K562 (cell line): ENCODE data around the gene CD46. TPM values are rescaled to one million over a fixed set of nuclear protein-coding genes. Genes with fewer than 3 reads are reported as not detected.

Experiments
- CBX2 ChIP-seq: fragments of 200-600 bp; sonication (generic); IDR thresholded peaks from one replicate; pipeline ENCODE4 v1.6.1; 2012; ENCODE audit warnings: mild to moderate bottlenecking, low read length, inconsistent platforms; ENCODE audit not compliant: insufficient read depth, poor library complexity, severe bottlenecking
- DNMT1 ChIP-seq: fragments of 450-650 bp; IDR thresholded peaks from 2 replicates; pipeline ENCODE4 v1.6.1; 2016; ENCODE audit warnings: antibody characterized with exemption, mild to moderate bottlenecking
- EGR1 ChIP-seq: fragments of 450-650 bp; conservative IDR thresholded peaks from 2 replicates; pipeline ENCODE4 v1.6.1; 2017; ENCODE audit warnings: mild to moderate bottlenecking
- FOXK2 ChIP-seq, 2 experiments: fragments of 450-650 bp; IDR thresholded peaks in 1 of 2; conservative IDR thresholded peaks in 1 of 2; 2 replicates each; pipeline ENCODE4 v1.6.1; 2016; ENCODE audit warnings: low read depth in 2 of 2, mild to moderate bottlenecking in 1 of 2
- GATAD2A ChIP-seq: fragments of 450-650 bp; IDR thresholded peaks from 2 replicates; pipeline ENCODE4 v1.6.1; 2017
- HCFC1 ChIP-seq: IDR thresholded peaks from 2 replicates; pipeline ENCODE4 v1.6.1; 2012; ENCODE audit warnings: low read depth, low read length, improper control_type of control experiment
- HDAC3 ChIP-seq: fragments of 450-650 bp; IDR thresholded peaks from 2 replicates; pipeline ENCODE4 v1.6.1; 2018; ENCODE audit warnings: borderline replicate concordance, mild to moderate bottlenecking, moderate library complexity; ENCODE audit not compliant: partially characterized antibody
- NCOR1 ChIP-seq: fragments of 450-650 bp; IDR thresholded peaks from 2 replicates; pipeline ENCODE4 v1.6.1; 2016; ENCODE audit warnings: mild to moderate bottlenecking, moderate library complexity
- OTX1 ChIP-seq: fragments of 450-650 bp; formaldehyde crosslinking; IDR thresholded peaks from 2 replicates; pipeline ENCODE4 v1.4.0; 2022; ENCODE audit warnings: mild to moderate bottlenecking
- TAL1 ChIP-seq: fragments of 450-650 bp; IDR thresholded peaks from 2 replicates; pipeline ENCODE4 v1.6.1; 2016; ENCODE audit warnings: mild to moderate bottlenecking
- ZKSCAN1 ChIP-seq: fragments of 150-350 bp; IDR thresholded peaks from 2 replicates; pipeline ENCODE4 v1.6.1; 2016; ENCODE audit warnings: low read depth, low read length
- ZNF165 ChIP-seq: fragments of 250-450 bp; sonication (Bioruptor Pico); IDR thresholded peaks from 2 replicates; pipeline ENCODE4 v1.4.0; 2020; ENCODE audit warnings: borderline replicate concordance
- ZNF695 ChIP-seq: fragments of 450-650 bp; formaldehyde crosslinking; IDR thresholded peaks from 2 replicates; pipeline ENCODE4 v1.4.0; 2020; ENCODE audit warnings: mild to moderate bottlenecking, moderate library complexity
- polyA plus RNA-seq, 8 experiments: library from polyadenylated mRNA; depleted of rRNA in 4 of 8; stranded (reverse) in 5 of 8; unstranded in 3 of 8; fragments of >200 nt; fragmentation: Nextera tagmentation in 2 of 8; fragmentation: Illumina TruSeq in 1 of 8; extraction: Ambion mirVana in 2 of 8; extraction: Trizol in 1 of 8; gene quantifications; 2 replicates each; pipeline versions ENCODE4 v1.2.1 to v1.2.3, GENCODE V29; 2011 to 2014; ENCODE audit warnings: inconsistent platforms in 1 of 8, missing spikeins in 1 of 8
- total RNA-seq, 7 experiments: library from RNA; depleted of rRNA in 6 of 7; stranded (reverse); fragments of >200 nt in 6 of 7; fragmentation: Illumina TruSeq in 2 of 7; extraction: Trizol in 2 of 7; gene quantifications; 2 replicates each; pipeline versions ENCODE4 v1.2.1 to v1.2.3, GENCODE V29; 2011 to 2021; ENCODE audit warnings: low replicate concordance in 1 of 7
- TF ChIP-seq, protein P1 (sequence below): fragments of 450-650 bp; IDR thresholded peaks from 2 replicates; pipeline ENCODE4 v1.6.1; 2018; ENCODE audit warnings: mild to moderate bottlenecking, low read depth; ENCODE audit not compliant: partially characterized antibody
- TF ChIP-seq, protein P2 (sequence below): fragments of 250-450 bp; sonication (Bioruptor Pico); IDR thresholded peaks from 2 replicates; pipeline ENCODE4 v1.8.0; 2022; ENCODE audit warnings: inconsistent platforms, mild to moderate bottlenecking, moderate library complexity, borderline replicate concordance
- TF ChIP-seq, protein P3 (sequence below): fragments of 450-650 bp; IDR thresholded peaks from 2 replicates; pipeline ENCODE4 v1.6.1; 2016; ENCODE audit warnings: missing biosample characterization, missing genetic modification characterization
- TF ChIP-seq, protein P4 (sequence below): sonication (generic); formaldehyde crosslinking; IDR thresholded peaks from 2 replicates; pipeline ENCODE4 v1.8.0; 2022; ENCODE audit warnings: mild to moderate bottlenecking, missing genetic modification reagents, borderline replicate concordance
- TF ChIP-seq, protein P5 (sequence below): fragments of 450-650 bp; IDR thresholded peaks from 2 replicates; pipeline ENCODE4 v1.6.1; 2018; ENCODE audit not compliant: partially characterized antibody

The CD46 gene
- total and polyA plus RNA-seq, 9 of the 15 experiments (the other 6 are each of a cell fraction or from before 2014, with no cell fraction given): 87.9 to 374 (median 156) TPM

DNA sequence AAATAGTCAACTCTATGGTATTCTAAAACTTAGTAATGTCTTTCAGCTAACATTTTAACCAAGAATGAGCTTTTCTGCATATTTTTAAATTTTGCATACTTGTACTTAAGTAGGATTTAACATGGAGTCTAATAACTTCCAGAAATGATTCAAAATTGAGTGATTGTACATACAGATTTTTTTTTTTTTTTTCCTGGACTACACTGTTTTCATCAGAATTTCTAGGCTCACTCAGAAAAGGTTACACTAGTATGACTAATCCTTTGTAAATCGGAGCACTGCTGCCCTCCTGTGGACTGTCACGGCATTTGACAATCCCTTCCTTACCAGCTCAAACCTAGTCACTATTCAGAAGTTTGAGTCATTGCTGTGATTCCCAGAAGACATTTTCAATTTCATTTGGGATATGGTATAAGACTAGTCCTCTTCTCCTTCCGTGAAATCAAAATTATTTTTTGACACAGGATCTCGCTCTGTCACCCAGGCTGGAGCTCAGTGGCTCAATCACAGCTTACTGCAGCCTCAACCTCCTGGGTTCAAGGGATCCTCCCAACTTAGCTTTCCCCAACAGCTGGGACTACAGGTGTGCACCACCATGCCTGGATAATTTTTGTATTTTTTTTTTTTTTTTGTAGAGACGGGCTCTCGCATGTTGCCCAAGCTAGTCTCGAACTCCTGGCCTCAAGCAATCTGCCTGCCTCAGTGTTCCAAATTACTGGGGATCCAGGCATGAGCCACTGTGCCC, 45.5 kb downstream of the CD46 start (continued):
- TF ChIP-seq, protein P1, sequence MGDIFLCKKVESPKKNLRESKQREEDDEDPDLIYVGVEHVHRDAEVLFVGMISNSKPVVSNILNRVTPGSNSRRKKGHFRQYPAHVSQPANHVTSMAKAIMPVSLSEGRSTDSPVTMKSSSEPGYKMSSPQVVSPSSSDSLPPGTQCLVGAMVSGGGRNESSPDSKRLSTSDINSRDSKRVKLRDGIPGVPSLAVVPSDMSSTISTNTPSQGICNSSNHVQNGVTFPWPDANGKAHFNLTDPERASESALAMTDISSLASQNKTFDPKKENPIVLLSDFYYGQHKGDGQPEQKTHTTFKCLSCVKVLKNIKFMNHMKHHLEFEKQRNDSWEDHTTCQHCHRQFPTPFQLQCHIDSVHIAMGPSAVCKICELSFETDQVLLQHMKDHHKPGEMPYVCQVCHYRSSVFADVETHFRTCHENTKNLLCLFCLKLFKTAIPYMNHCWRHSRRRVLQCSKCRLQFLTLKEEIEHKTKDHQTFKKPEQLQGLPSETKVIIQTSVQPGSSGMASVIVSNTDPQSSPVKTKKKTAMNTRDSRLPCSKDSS: no peak
- TF ChIP-seq, protein P2, sequence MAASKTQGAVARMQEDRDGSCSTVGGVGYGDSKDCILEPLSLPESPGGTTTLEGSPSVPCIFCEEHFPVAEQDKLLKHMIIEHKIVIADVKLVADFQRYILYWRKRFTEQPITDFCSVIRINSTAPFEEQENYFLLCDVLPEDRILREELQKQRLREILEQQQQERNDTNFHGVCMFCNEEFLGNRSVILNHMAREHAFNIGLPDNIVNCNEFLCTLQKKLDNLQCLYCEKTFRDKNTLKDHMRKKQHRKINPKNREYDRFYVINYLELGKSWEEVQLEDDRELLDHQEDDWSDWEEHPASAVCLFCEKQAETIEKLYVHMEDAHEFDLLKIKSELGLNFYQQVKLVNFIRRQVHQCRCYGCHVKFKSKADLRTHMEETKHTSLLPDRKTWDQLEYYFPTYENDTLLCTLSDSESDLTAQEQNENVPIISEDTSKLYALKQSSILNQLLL (CRISPR knock-in tag): no peak
- TF ChIP-seq HDAC3 (no peak), NCOR1 (no peak), DNMT1 (0 out of 2 replicates have a peak, but pooled peaks have one; percentile 28), EGR1 (no peak), ZKSCAN1 (no peak), ZNF165 (CRISPR knock-in tag) (no peak), ZNF695 (CRISPR knock-in tag) (no peak), OTX1 (no peak), GATAD2A (no peak), TAL1 (no peak), CBX2 (no peak), HCFC1 (no peak), FOXK2 (conservative IDR thresholded peaks at IDR 0.05 in 1 of 2, IDR thresholded peaks at IDR 0.05 in 1 of 2; ENCODE audit: low read depth in 2 of 2) (no peak)
- TF ChIP-seq, protein P3, sequence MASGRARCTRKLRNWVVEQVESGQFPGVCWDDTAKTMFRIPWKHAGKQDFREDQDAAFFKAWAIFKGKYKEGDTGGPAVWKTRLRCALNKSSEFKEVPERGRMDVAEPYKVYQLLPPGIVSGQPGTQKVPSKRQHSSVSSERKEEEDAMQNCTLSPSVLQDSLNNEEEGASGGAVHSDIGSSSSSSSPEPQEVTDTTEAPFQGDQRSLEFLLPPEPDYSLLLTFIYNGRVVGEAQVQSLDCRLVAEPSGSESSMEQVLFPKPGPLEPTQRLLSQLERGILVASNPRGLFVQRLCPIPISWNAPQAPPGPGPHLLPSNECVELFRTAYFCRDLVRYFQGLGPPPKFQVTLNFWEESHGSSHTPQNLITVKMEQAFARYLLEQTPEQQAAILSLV (tag): no peak
- TF ChIP-seq, protein P4, sequence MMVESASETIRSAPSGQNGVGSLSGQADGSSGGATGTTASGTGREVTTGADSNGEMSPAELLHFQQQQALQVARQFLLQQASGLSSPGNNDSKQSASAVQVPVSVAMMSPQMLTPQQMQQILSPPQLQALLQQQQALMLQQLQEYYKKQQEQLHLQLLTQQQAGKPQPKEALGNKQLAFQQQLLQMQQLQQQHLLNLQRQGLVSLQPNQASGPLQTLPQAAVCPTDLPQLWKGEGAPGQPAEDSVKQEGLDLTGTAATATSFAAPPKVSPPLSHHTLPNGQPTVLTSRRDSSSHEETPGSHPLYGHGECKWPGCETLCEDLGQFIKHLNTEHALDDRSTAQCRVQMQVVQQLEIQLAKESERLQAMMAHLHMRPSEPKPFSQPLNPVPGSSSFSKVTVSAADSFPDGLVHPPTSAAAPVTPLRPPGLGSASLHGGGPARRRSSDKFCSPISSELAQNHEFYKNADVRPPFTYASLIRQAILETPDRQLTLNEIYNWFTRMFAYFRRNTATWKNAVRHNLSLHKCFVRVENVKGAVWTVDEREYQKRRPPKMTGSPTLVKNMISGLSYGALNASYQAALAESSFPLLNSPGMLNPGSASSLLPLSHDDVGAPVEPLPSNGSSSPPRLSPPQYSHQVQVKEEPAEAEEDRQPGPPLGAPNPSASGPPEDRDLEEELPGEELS: no peak
- TF ChIP-seq, protein P5, sequence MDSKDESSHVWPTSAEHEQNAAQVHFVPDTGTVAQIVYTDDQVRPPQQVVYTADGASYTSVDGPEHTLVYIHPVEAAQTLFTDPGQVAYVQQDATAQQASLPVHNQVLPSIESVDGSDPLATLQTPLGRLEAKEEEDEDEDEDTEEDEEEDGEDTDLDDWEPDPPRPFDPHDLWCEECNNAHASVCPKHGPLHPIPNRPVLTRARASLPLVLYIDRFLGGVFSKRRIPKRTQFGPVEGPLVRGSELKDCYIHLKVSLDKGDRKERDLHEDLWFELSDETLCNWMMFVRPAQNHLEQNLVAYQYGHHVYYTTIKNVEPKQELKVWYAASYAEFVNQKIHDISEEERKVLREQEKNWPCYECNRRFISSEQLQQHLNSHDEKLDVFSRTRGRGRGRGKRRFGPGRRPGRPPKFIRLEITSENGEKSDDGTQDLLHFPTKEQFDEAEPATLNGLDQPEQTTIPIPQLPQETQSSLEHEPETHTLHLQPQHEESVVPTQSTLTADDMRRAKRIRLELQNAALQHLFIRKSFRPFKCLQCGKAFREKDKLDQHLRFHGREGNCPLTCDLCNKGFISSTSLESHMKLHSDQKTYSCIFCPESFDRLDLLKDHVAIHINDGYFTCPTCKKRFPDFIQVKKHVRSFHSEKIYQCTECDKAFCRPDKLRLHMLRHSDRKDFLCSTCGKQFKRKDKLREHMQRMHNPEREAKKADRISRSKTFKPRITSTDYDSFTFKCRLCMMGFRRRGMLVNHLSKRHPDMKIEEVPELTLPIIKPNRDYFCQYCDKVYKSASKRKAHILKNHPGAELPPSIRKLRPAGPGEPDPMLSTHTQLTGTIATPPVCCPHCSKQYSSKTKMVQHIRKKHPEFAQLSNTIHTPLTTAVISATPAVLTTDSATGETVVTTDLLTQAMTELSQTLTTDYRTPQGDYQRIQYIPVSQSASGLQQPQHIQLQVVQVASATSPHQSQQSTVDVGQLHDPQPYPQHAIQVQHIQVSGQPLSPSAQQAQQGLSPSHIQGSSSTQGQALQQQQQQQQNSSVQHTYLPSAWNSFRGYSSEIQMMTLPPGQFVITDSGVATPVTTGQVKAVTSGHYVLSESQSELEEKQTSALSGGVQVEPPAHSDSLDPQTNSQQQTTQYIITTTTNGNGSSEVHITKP: no peak
